OCI-LY7 (cell line): ENCODE measurements around the gene GRIA1. TPM values are rescaled to one million over a fixed set of nuclear protein-coding genes. Genes with fewer than 3 reads are reported as not detected.

Source experiments
- BruUV-seq: library from RNA; stranded (reverse); fragments of 400-500 nt; replicated peaks from 2 replicates; lab custom pipeline; 2021; lab: Mats Ljungman, UMichigan
- CTCF ChIA-PET: fragments of 300-600 bp; sonication (Branson Sonifier 250); formaldehyde crosslinking; loops from one replicate; lab custom pipeline; 2022; ENCODE audit warnings: antibody characterized with exemption; ENCODE audit not compliant: unreplicated experiment; lab: Charles Lee
- POLR2A ChIA-PET: fragments of 300-600 bp; sonication (Branson Sonifier 250); formaldehyde crosslinking; loops from one replicate; lab custom pipeline; 2022; ENCODE audit warnings: antibody characterized with exemption; lab: Charles Lee
- DNase-seq: peaks from one replicate; pipeline ENCODE4 v3.0.0-alpha.2; 2015; ENCODE audit warnings: low spot score
- H2AFZ ChIP-seq: fragments of 200-600 bp; sonication (generic), shearing (Covaris generic); 2 replicates; pipeline ENCODE4 v1.6.1; 2014; ENCODE audit warnings: mild to moderate bottlenecking, antibody characterized with exemption, low read length, moderate library complexity
- H3K27ac ChIP-seq: fragments of 200-600 bp; sonication (generic); 2 replicates; pipeline ENCODE4 v1.5.1; 2014; ENCODE audit warnings: mixed run types, low read depth, mild to moderate bottlenecking, moderate library complexity, low read length, inconsistent platforms; ENCODE audit not compliant: poor library complexity, severe bottlenecking
- H3K36me3 ChIP-seq: fragments of 200-600 bp; sonication (generic); 2 replicates; pipeline ENCODE4 v1.6.1; 2014; ENCODE audit warnings: mild to moderate bottlenecking, antibody characterized with exemption, low read length, moderate library complexity, mixed read lengths; ENCODE audit not compliant: insufficient read depth
- H3K4me1 ChIP-seq: fragments of 200-600 bp; sonication (generic); 2 replicates; pipeline ENCODE4 v1.5.1; 2014; ENCODE audit warnings: mild to moderate bottlenecking, low read length; ENCODE audit not compliant: insufficient read depth, poor library complexity, severe bottlenecking
- H3K4me2 ChIP-seq: fragments of 200-600 bp; sonication (generic); 2 replicates; pipeline ENCODE4 v1.6.1; 2014; ENCODE audit warnings: mild to moderate bottlenecking, low read length
- H3K4me3 ChIP-seq: fragments of 200-600 bp; sonication (generic); 2 replicates; pipeline ENCODE4 v1.5.1; 2014; ENCODE audit warnings: mild to moderate bottlenecking, low read depth, low read length; ENCODE audit not compliant: poor library complexity, severe bottlenecking
- H3K79me2 ChIP-seq: fragments of 200-600 bp; sonication (generic); 2 replicates; pipeline ENCODE4 v1.6.1; 2016; ENCODE audit warnings: low read depth, mild to moderate bottlenecking, low read length, moderate library complexity, mixed read lengths; ENCODE audit not compliant: insufficient read depth
- H3K9me2 ChIP-seq: fragments of 200-600 bp; sonication (generic); 2 replicates; pipeline ENCODE4 v1.6.1; 2016; ENCODE audit warnings: mild to moderate bottlenecking, low read length, mixed read lengths; ENCODE audit not compliant: insufficient read depth
- H3K9me3 ChIP-seq: fragments of 200-600 bp; sonication (generic); 2 replicates; pipeline ENCODE4 v1.6.1; 2014; ENCODE audit warnings: mild to moderate bottlenecking, mixed run types, low read length, mixed read lengths
- H4K20me1 ChIP-seq: fragments of 200-600 bp; sonication (generic); 2 replicates; pipeline ENCODE4 v1.6.1; 2014; ENCODE audit warnings: mild to moderate bottlenecking, antibody characterized with exemption, low read length, moderate library complexity, mixed read lengths; ENCODE audit not compliant: insufficient read depth
- CTCF ChIP-seq: fragments of 200-600 bp; sonication (generic); conservative IDR thresholded peaks from 2 replicates; pipeline ENCODE4 v1.5.1; 2014; ENCODE audit warnings: mild to moderate bottlenecking, antibody characterized with exemption, low read length, moderate library complexity, mixed read lengths
- EZH2phosphoT487 ChIP-seq: fragments of 200-600 bp; sonication (generic); IDR thresholded peaks from 2 replicates; pipeline ENCODE4 v1.6.1; 2018; ENCODE audit warnings: low read depth, borderline replicate concordance, mild to moderate bottlenecking, mixed run types, antibody characterized with exemption, low read length, moderate library complexity, mixed read lengths
- intact Hi-C: fragments of 100-400 bp; cut with micrococcal nuclease; formaldehyde crosslinking; loops from one replicate; pipeline ENCODE4 v1.10.0; 2022; ENCODE audit not compliant: unreplicated experiment
- total RNA-seq, 2 experiments: library from RNA; depleted of rRNA in 1 of 2; stranded (reverse); fragments of >200 nt in 1 of 2; shearing (Covaris generic) in 1 of 2; gene quantifications; 2 replicates each; pipeline ENCODE4 v1.2.3, GENCODE V29; 2014 to 2022

GRIA1 gene
- total RNA-seq, 2 experiments from 2014 or later, result not detected

GRCh38 chr5:153655201-153655510, 164.7 kb downstream of the GRIA1 start:
- peaks cover 7% of the 10 kb centered on the region for H3K4me1 ChIP-seq
- intact Hi-C loops, result no loop called here
- no peak overlapping the region for H3K4me2 ChIP-seq
- no peak for DNase-seq
- no peak overlapping the region for H2AFZ ChIP-seq
- H4K20me1 ChIP-seq, result no peaks in the 10 kb centered on the region
- POLR2A ChIA-PET, result interaction anchor here (1.1 to 4.2 kb wide), 6 partner anchors 9 to 67 kb away, joined by 3 to 10 read pairs (median 4); no protein-coding TSS in a partner anchor
- TF ChIP-seq EZH2phosphoT487 (no peak), CTCF (no peak)
- no peak overlapping the region for H3K27ac ChIP-seq
- no peaks in the 10 kb centered on the region for H3K36me3 ChIP-seq
- no TSS peak for BruUV-seq
- H3K4me3 ChIP-seq, result no peak overlapping the region
- no peaks in the 10 kb centered on the region for H3K9me2 ChIP-seq
- CTCF ChIA-PET, result no interaction called here
- no peaks in the 10 kb centered on the region for H3K79me2 ChIP-seq
- H3K9me3 ChIP-seq, result no peaks in the 10 kb centered on the region

GRCh38 chr5:153658149-153658548, 167.7 kb downstream of the GRIA1 start:
- CTCF ChIA-PET, result no interaction called here
- no TSS peak for BruUV-seq

GRCh38 chr5:153658606-153659005, 168.1 kb downstream of the GRIA1 start:
- Histone ChIP-seq H3K27ac (no peak overlapping the region), H3K79me2 (no peaks in the 10 kb centered on the region), H3K36me3 (no peaks in the 10 kb centered on the region), H4K20me1 (no peaks in the 10 kb centered on the region), H2AFZ (no peak overlapping the region), H3K9me3 (no peaks in the 10 kb centered on the region), H3K4me2 (no peak overlapping the region), H3K9me2 (no peaks in the 10 kb centered on the region), H3K4me3 (no peak overlapping the region), H3K4me1 (peaks cover 7% of the 10 kb centered on the region)
- TF ChIP-seq CTCF, result no peak
- TF ChIP-seq EZH2phosphoT487, result no peak
- intact Hi-C loops, result no loop called here
- CTCF ChIA-PET, result no interaction called here
- BruUV-seq, result no TSS peak
- no peak for DNase-seq
- POLR2A ChIA-PET, result no interaction called here

More at GRCh38 chr5:153658149-153658548, 167.7 kb downstream of the GRIA1 start:
- no peaks in the 10 kb centered on the region for H4K20me1 ChIP-seq
- H3K4me1 ChIP-seq, result peaks cover 7% of the 10 kb centered on the region
- no peaks in the 10 kb centered on the region for H3K36me3 ChIP-seq
- no peaks in the 10 kb centered on the region for H3K9me3 ChIP-seq
- no peak overlapping the region for H2AFZ ChIP-seq
- intact Hi-C loops, result no loop called here
- DNase-seq, result no peak
- H3K4me3 ChIP-seq, result no peak overlapping the region
- H3K79me2 ChIP-seq, result no peaks in the 10 kb centered on the region
- POLR2A ChIA-PET, result no interaction called here
- no peaks in the 10 kb centered on the region for H3K9me2 ChIP-seq
- TF ChIP-seq CTCF, result no peak
- no peak for TF ChIP-seq EZH2phosphoT487
- no peak overlapping the region for H3K27ac ChIP-seq
- no peak overlapping the region for H3K4me2 ChIP-seq
